GM18909 (cell line): ENCODE measurements around the gene PAGR1.
A peak's percentile ranks its signal among the peaks of the same experiment; 100 is the strongest.
"Not testable (repeated sequence)": the region's sequence is repeated elsewhere in the genome, so short reads cannot be mapped to it uniquely, and the experiment has no call there.

Source experiments
- ATAC-seq: cut with Tn5 transposase; IDR thresholded peaks from one replicate; pipeline ENCODE4 v1.9.1; 2021; ENCODE audit warnings: mild to moderate bottlenecking; ENCODE audit not compliant: unreplicated experiment, poor library complexity

PAGR1 gene

GRCh38 chr16:29815793-29816693, at the start of gene PAGR1:
TSS of gene PAGR1 (plus strand) at chr16:29816152. CDS start at chr16:29816526, 374 bp downstream.
- ATAC-seq, result peak; percentile 72

GRCh38 chr16:29766571-29766970, 49.4 kb upstream of the PAGR1 start:
- no peak for ATAC-seq

GRCh38 chr16:29767062-29767461, 48.9 kb upstream of the PAGR1 start:
- ATAC-seq, result no peak

GRCh38 chr16:29769507-29769906, 46.4 kb upstream of the PAGR1 start:
- no peak for ATAC-seq

GRCh38 chr16:29770250-29770929, 45.6 kb upstream of the PAGR1 start:
- ATAC-seq, result no peak

- ATAC-seq, result not testable (repeated sequence)
These were observed 43.6 kb upstream of the PAGR1 start for GRCh38 chr16:29772330-29772729.

GRCh38 chr16:29774730-29775129, 41.2 kb upstream of the PAGR1 start:
- no peak for ATAC-seq

GRCh38 chr16:29775742-29776408, 40.1 kb upstream of the PAGR1 start:
- ATAC-seq, result no peak

- ATAC-seq, result no peak
These were observed 38.2 kb upstream of the PAGR1 start, which contains the start of gene ZG16 for GRCh38 chr16:29777576-29778350. TSS of gene ZG16 (plus strand) at chr16:29778256. CDS start at chr16:29779267, 1,011 bp downstream.

- ATAC-seq, result no peak
These were observed 36.5 kb upstream of the PAGR1 start for GRCh38 chr16:29779474-29779873.

GRCh38 chr16:29783094-29783953, 32.6 kb upstream of the PAGR1 start:
- not testable (repeated sequence) for ATAC-seq

GRCh38 chr16:29784157-29784556, 31.8 kb upstream of the PAGR1 start:
- ATAC-seq, result no peak

GRCh38 chr16:29784901-29785500, 31.0 kb upstream of the PAGR1 start:
- ATAC-seq, result no peak

- ATAC-seq, result not testable (repeated sequence)
These were observed 28.8 kb upstream of the PAGR1 start for GRCh38 chr16:29787155-29787554.

GRCh38 chr16:29789775-29790182, 26.2 kb upstream of the PAGR1 start:
- ATAC-seq, result no peak

GRCh38 chr16:29790183-29790948, 25.6 kb upstream of the PAGR1 start, which contains the start of gene KIF22:
TSS of gene KIF22 (plus strand) at chr16:29790751. CDS start at chr16:29790760, 9 bp downstream.
- ATAC-seq, result peak; percentile 91

- peak; percentile 9 for ATAC-seq
These were observed 24.8 kb upstream of the PAGR1 start for GRCh38 chr16:29790949-29791844.
